WTC11 (cell line): ENCODE measurements around the gene NOP10. TPM values are rescaled to one million over a fixed set of nuclear protein-coding genes. Genes with fewer than 3 reads are reported as not detected.

ENCODE experiments used
- ATAC-seq: fragments of 200-7000 bp; cut with Tn5 transposase; 2 replicates; pipeline ENCODE4 v1.10.0; 2021; ENCODE audit warnings: mild to moderate bottlenecking, moderate library complexity
- CTCF ChIA-PET: fragments of 300-600 bp; sonication (Branson Sonifier 250); formaldehyde crosslinking; loops from one replicate; lab custom pipeline; 2021; ENCODE audit warnings: antibody characterized with exemption; lab: Charles Lee
- POLR2A ChIA-PET: fragments of 350-600 bp; sonication (Branson Sonifier 250); formaldehyde crosslinking; loops from one replicate; lab custom pipeline; 2021; ENCODE audit warnings: antibody characterized with exemption; lab: Charles Lee
- DNase-seq: peaks from one replicate; pipeline ENCODE4 v3.0.0; 2021; ENCODE audit warnings: low spot score
- H3K27ac Mint-ChIP-seq: 2 replicates; pipeline ENCODE4 v1.8.0; 2021; ENCODE audit warnings: mixed read lengths
- H3K27me3 Mint-ChIP-seq: 2 replicates; pipeline ENCODE4 v1.8.0; 2021; ENCODE audit warnings: low read depth, mild to moderate bottlenecking, moderate library complexity, mixed read lengths
- H3K36me3 Mint-ChIP-seq: 2 replicates; pipeline ENCODE4 v1.8.0; 2021; ENCODE audit warnings: mixed read lengths
- H3K4me1 Mint-ChIP-seq: 2 replicates; pipeline ENCODE4 v1.8.0; 2022; ENCODE audit warnings: mixed read lengths
- H3K4me3 Mint-ChIP-seq: 2 replicates; pipeline ENCODE4 v1.8.0; 2021; ENCODE audit warnings: mild to moderate bottlenecking, moderate library complexity, mixed read lengths
- H3K9me3 Mint-ChIP-seq: 2 replicates; pipeline ENCODE4 v1.8.0; 2021; ENCODE audit warnings: mixed read lengths
- AR ChIP-seq: fragments of 250-450 bp; sonication (Bioruptor Pico); IDR thresholded peaks from 2 replicates; pipeline ENCODE4 v1.9.0; 2021; ENCODE audit warnings: mild to moderate bottlenecking
- ATF1 ChIP-seq: sonication (generic); formaldehyde crosslinking; IDR thresholded peaks from 2 replicates; pipeline ENCODE4 v1.8.1; 2023; ENCODE audit warnings: mild to moderate bottlenecking, moderate library complexity, missing genetic modification reagents
- ATF6 ChIP-seq: sonication (generic); formaldehyde crosslinking; IDR thresholded peaks from 2 replicates; pipeline ENCODE4 v1.8.1; 2023; ENCODE audit warnings: mild to moderate bottlenecking, missing genetic modification reagents
- CBFB ChIP-seq: sonication (generic); formaldehyde crosslinking; IDR thresholded peaks from 2 replicates; pipeline ENCODE4 v1.8.1; 2022; ENCODE audit warnings: mild to moderate bottlenecking, low read depth, missing genetic modification reagents
- CREM ChIP-seq: sonication (generic); formaldehyde crosslinking; IDR thresholded peaks from 2 replicates; pipeline ENCODE4 v1.8.1; 2022; ENCODE audit warnings: mild to moderate bottlenecking, missing genetic modification reagents, moderate library complexity
- E2F4 ChIP-seq: sonication (generic); formaldehyde crosslinking; IDR thresholded peaks from 2 replicates; pipeline ENCODE4 v1.8.1; 2022; ENCODE audit warnings: low read depth, mild to moderate bottlenecking, moderate library complexity, missing genetic modification reagents, borderline replicate concordance
- E2F5 ChIP-seq: sonication (generic); formaldehyde crosslinking; IDR thresholded peaks from 2 replicates; pipeline ENCODE4 v1.8.1; 2022; ENCODE audit warnings: mild to moderate bottlenecking, moderate library complexity, missing genetic modification reagents
- EMX1 ChIP-seq: fragments of 250-450 bp; sonication (Bioruptor Pico); IDR thresholded peaks from 2 replicates; pipeline ENCODE4 v1.8.0; 2021; ENCODE audit warnings: mild to moderate bottlenecking
- GABPB1 ChIP-seq: sonication (generic); formaldehyde crosslinking; IDR thresholded peaks from 2 replicates; pipeline ENCODE4 v1.8.1; 2023; ENCODE audit warnings: mild to moderate bottlenecking, missing genetic modification reagents
- MAX ChIP-seq: sonication (generic); formaldehyde crosslinking; IDR thresholded peaks from 2 replicates; pipeline ENCODE4 v1.8.0; 2022; ENCODE audit warnings: mild to moderate bottlenecking, missing genetic modification reagents
- NFE2L1 ChIP-seq: sonication (generic); formaldehyde crosslinking; IDR thresholded peaks from 2 replicates; pipeline ENCODE4 v1.8.1; 2023; ENCODE audit warnings: missing genetic modification reagents
- RELA ChIP-seq: sonication (generic); formaldehyde crosslinking; IDR thresholded peaks from 2 replicates; pipeline ENCODE4 v1.8.1; 2022; ENCODE audit warnings: missing genetic modification reagents, mild to moderate bottlenecking, borderline replicate concordance
- RORB ChIP-seq: fragments of 250-450 bp; sonication (Bioruptor Pico); IDR thresholded peaks from 2 replicates; pipeline ENCODE4 v1.9.0; 2021; ENCODE audit warnings: mild to moderate bottlenecking
- SMAD3 ChIP-seq: sonication (generic); formaldehyde crosslinking; IDR thresholded peaks from 2 replicates; pipeline ENCODE4 v1.8.0; 2022; ENCODE audit warnings: missing genetic modification reagents, mild to moderate bottlenecking, borderline replicate concordance
- TCF7 ChIP-seq: sonication (generic); formaldehyde crosslinking; IDR thresholded peaks from 2 replicates; pipeline ENCODE4 v1.8.0; 2022; ENCODE audit warnings: mild to moderate bottlenecking, low read depth, missing genetic modification reagents, moderate library complexity
- TEAD1 ChIP-seq: sonication (generic); formaldehyde crosslinking; IDR thresholded peaks from 2 replicates; pipeline ENCODE4 v1.8.0; 2022; ENCODE audit warnings: mild to moderate bottlenecking, missing genetic modification reagents
- USF2 ChIP-seq: sonication (generic); formaldehyde crosslinking; IDR thresholded peaks from 2 replicates; pipeline ENCODE4 v1.8.1; 2023; ENCODE audit warnings: mild to moderate bottlenecking, missing genetic modification reagents, moderate library complexity
- ZMAT4 ChIP-seq: fragments of 250-450 bp; sonication (Bioruptor Pico); IDR thresholded peaks from 2 replicates; pipeline ENCODE4 v1.9.0; 2021; ENCODE audit warnings: mild to moderate bottlenecking
- ZNF263 ChIP-seq: sonication (generic); formaldehyde crosslinking; IDR thresholded peaks from 2 replicates; pipeline ENCODE4 v1.8.1; 2022; ENCODE audit warnings: low read depth, mild to moderate bottlenecking, moderate library complexity, missing genetic modification reagents
- ZNF317 ChIP-seq: sonication (generic); formaldehyde crosslinking; IDR thresholded peaks from 2 replicates; pipeline ENCODE4 v1.8.1; 2023; ENCODE audit warnings: low read depth, mild to moderate bottlenecking, moderate library complexity, missing genetic modification reagents, borderline replicate concordance
- ZNF396 ChIP-seq: fragments of 250-450 bp; sonication (Bioruptor Pico); IDR thresholded peaks from 2 replicates; pipeline ENCODE4 v1.8.0; 2021; ENCODE audit warnings: mild to moderate bottlenecking, moderate library complexity, borderline replicate concordance
- ZSCAN18 ChIP-seq: fragments of 250-450 bp; sonication (Bioruptor Pico); IDR thresholded peaks from 2 replicates; pipeline ENCODE4 v2.1.2; 2022; ENCODE audit warnings: mild to moderate bottlenecking, moderate library complexity
- total RNA-seq: library from RNA; stranded (reverse); gene quantifications from 3 replicates; pipeline ENCODE4 v1.2.3, GENCODE V29; 2021

Gene NOP10
- total RNA-seq, 1 experiment from 2014 or later: 220 TPM

GRCh38 chr15:34358948-34359347 lies 16.0 kb upstream of the NOP10 start:
- POLR2A ChIA-PET: interaction anchor here (0.9 kb wide), 1 partner anchor 8 kb away, joined by 3 read pairs; the partner anchor contains the start of gene LPCAT4
- Mint-ChIP-seq H3K27me3 (no peaks in the 10 kb centered on the region; the same call in 1 of the 2 replicates), H3K9me3 (no peaks in the 10 kb centered on the region), H3K27ac (no peak overlapping the region), H3K36me3 (peaks cover 59% of the 10 kb centered on the region), H3K4me3 (no peak overlapping the region), H3K4me1 (no peaks in the 10 kb centered on the region)
- TF ChIP-seq ZNF317: no peak
- CTCF ChIA-PET: interaction anchor here (0.9 to 1.9 kb wide), 10 partner anchors 8 to 229 kb away, joined by 3 to 8 read pairs (median 4); partner anchors contain the start of genes EMC4, LPCAT4, NOP10 and NUTM1
- DNase-seq (no peak), ATAC-seq (no peak)

- TF ChIP-seq ATF1 (CRISPR knock-in tag) (no peak), SMAD3 (CRISPR knock-in tag) (no peak), NFE2L1 (no peak), ZNF396 (CRISPR knock-in tag) (no peak), TCF7 (CRISPR knock-in tag) (no peak), EMX1 (CRISPR knock-in tag) (no peak), RORB (CRISPR knock-in tag) (no peak), TEAD1 (CRISPR knock-in tag) (no peak), ATF6 (CRISPR knock-in tag) (no peak), CBFB (CRISPR knock-in tag) (no peak), E2F5 (CRISPR knock-in tag) (no peak), CREM (no peak)
- ChIA-PET CTCF (interaction anchor here (0.6 to 1.9 kb wide), 15 partner anchors 9 to 248 kb away, joined by 3 to 8 read pairs (median 4); partner anchors contain the start of genes EMC4, LPCAT4, NOP10 and NUTM1), POLR2A (interaction anchor here (0.7 to 0.9 kb wide), 2 partner anchors 8 to 251 kb away, joined by 3 read pairs; partner anchors contain the start of gene LPCAT4)
- Mint-ChIP-seq H3K27me3 (no peaks in the 10 kb centered on the region; the same call in 1 of the 2 replicates), H3K4me1 (peaks cover 6% of the 10 kb centered on the region), H3K36me3 (peaks cover 59% of the 10 kb centered on the region), H3K4me3 (no peak overlapping the region), H3K27ac (no peak overlapping the region), H3K9me3 (no peaks in the 10 kb centered on the region)
- ATAC-seq (peak; percentile 24; the same call in 1 of the 2 replicates), DNase-seq (no peak)
Observed at GRCh38 chr15:34358367-34358766, 15.4 kb upstream of the NOP10 start.

- peaks cover 55% of the 10 kb centered on the region for H3K36me3 Mint-ChIP-seq
Observed at GRCh38 chr15:34357653-34358052, 14.7 kb upstream of the NOP10 start.

More at GRCh38 chr15:34357653-34358052, 14.7 kb upstream of the NOP10 start:
- Mint-ChIP-seq H3K4me3 (no peak overlapping the region), H3K27me3 (no peaks in the 10 kb centered on the region), H3K27ac (no peak overlapping the region), H3K9me3 (no peaks in the 10 kb centered on the region), H3K4me1 (peaks cover 8% of the 10 kb centered on the region)
- CTCF ChIA-PET: interaction anchor here (0.6 to 1.9 kb wide), 6 partner anchors 13 to 248 kb away, joined by 3 to 8 read pairs (median 5); partner anchors contain the start of genes NOP10, NUTM1 and SLC12A6
- ATAC-seq (no peak), DNase-seq (no peak)
- TF ChIP-seq USF2: no peak
- no peak for TF ChIP-seq AR (CRISPR knock-in tag)
- no peak for TF ChIP-seq ZNF263 (CRISPR knock-in tag)
- no peak for TF ChIP-seq MAX (CRISPR knock-in tag)
- TF ChIP-seq RELA (CRISPR knock-in tag): no peak
- TF ChIP-seq ZSCAN18 (CRISPR knock-in tag): no peak
- TF ChIP-seq E2F4 (CRISPR knock-in tag): no peak
- TF ChIP-seq GABPB1 (CRISPR knock-in tag): no peak
- TF ChIP-seq ZMAT4 (CRISPR knock-in tag): no peak
- POLR2A ChIA-PET: no interaction called here
